ENCODE data around the gene NFIC. TPM values are rescaled to one million over a fixed set of nuclear protein-coding genes. Genes with fewer than 3 reads are reported as not detected.
A peak's percentile ranks its signal among the peaks of the same experiment; 100 is the strongest.

Gene NFIC
- polyA plus RNA-seq, 3 donors from 2014 or later = 2.8 to 13.3 TPM; not detected in 1

GRCh38 chr19:3474010-3474409 lies 107.6 kb downstream of the NFIC start:
- DNase-seq = no peak
- peaks cover 11 to 13% of the 10 kb centered on the region in 2 donors for H3K4me1 Mint-ChIP-seq
- H3K27ac Mint-ChIP-seq = no peak overlapping the region
- H3K36me3 Mint-ChIP-seq = no peaks in the 10 kb centered on the region
- H3K27me3 Mint-ChIP-seq (ENCODE audit: low read depth in 3 of 3) = peaks cover 0 to 10% (median 4%) of the 10 kb centered on the region in 3 donors
- no peak overlapping the region for H3K4me3 Mint-ChIP-seq
- no peaks in the 10 kb centered on the region for H3K9me3 Mint-ChIP-seq

- DNase-seq = no peak
- Mint-ChIP-seq H3K4me3 (no peak overlapping the region), H3K36me3 (no peaks in the 10 kb centered on the region), H3K9me3 (no peaks in the 10 kb centered on the region), H3K27me3 (ENCODE audit: low read depth in 3 of 3) (peaks cover 0 to 10% (median 2%) of the 10 kb centered on the region in 3 donors), H3K4me1 (peaks cover 16 to 18% of the 10 kb centered on the region in 2 donors), H3K27ac (no peak overlapping the region)
Measured at GRCh38 chr19:3474614-3475013, 108.2 kb downstream of the NFIC start.

GRCh38 chr19:3475449-3475848 lies 109.1 kb downstream of the NFIC start:
- Mint-ChIP-seq H3K27me3 (ENCODE audit: low read depth in 3 of 3) (peaks cover 0 to 8% (median 2%) of the 10 kb centered on the region in 3 donors), H3K4me3 (no peak overlapping the region), H3K4me1 (peaks cover 17 to 18% of the 10 kb centered on the region in 2 donors), H3K9me3 (no peaks in the 10 kb centered on the region), H3K27ac (no peak overlapping the region), H3K36me3 (no peaks in the 10 kb centered on the region)
- DNase-seq = no peak

DNA sequence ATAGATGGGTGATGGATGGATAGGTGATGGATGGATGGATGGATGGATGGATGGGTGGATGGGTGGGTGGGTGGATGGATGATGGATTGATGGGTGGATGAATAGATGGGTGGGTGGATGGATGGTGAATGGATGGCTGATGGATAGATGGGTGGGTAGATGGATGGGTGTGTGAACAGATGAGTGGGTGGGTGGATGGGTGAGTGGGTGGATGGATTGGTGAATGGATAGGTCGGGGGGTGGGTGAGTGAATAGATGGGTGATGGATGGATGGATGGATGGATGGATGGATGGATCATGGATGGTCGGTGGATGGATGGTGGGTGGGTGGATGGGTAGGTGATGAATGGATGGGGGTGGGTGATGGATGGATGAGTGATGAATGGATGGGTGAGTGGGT lies 110.4 kb downstream of the NFIC start:
- Mint-ChIP-seq H3K9me3 (no peaks in the 10 kb centered on the region), H3K36me3 (no peaks in the 10 kb centered on the region)

DNA sequence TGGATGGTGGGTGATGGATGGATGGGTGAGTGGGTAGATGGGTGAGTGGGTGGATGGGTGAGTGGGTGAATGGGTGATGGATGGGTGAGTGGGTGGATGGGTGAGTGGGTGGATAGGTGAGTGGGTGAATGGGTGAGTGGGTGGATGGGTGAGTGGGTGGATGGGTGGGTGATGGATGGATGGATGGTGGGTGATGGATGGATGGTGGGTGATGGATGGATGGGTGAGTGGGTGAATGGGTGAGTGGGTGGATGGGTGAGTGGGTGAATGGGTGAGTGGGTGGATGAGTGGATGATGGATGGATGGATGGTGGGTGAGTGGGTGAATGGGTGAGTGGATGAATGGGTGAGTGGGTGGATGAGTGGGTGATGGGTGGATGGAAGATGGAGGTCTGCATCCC lies 111.1 kb downstream of the NFIC start:
- no peak overlapping the region for H3K27ac Mint-ChIP-seq
- no peaks in the 10 kb centered on the region for H3K36me3 Mint-ChIP-seq
- peaks cover 17 to 18% of the 10 kb centered on the region in 2 donors for H3K4me1 Mint-ChIP-seq
- no peaks in the 10 kb centered on the region for H3K9me3 Mint-ChIP-seq
- DNase-seq = no peak
- H3K4me3 Mint-ChIP-seq = no peak overlapping the region
- H3K27me3 Mint-ChIP-seq (ENCODE audit: low read depth in 3 of 3) = peaks cover 0 to 5% (median 2%) of the 10 kb centered on the region in 3 donors

More for the DNA sequence above, 110.4 kb downstream of the NFIC start:
- H3K4me1 Mint-ChIP-seq = peaks cover 17 to 18% of the 10 kb centered on the region in 2 donors
- DNase-seq = no peak
- H3K4me3 Mint-ChIP-seq = no peak overlapping the region
- peaks cover 0 to 5% (median 2%) of the 10 kb centered on the region in 3 donors for H3K27me3 Mint-ChIP-seq (ENCODE audit: low read depth in 3 of 3)
- no peak overlapping the region for H3K27ac Mint-ChIP-seq

DNA sequence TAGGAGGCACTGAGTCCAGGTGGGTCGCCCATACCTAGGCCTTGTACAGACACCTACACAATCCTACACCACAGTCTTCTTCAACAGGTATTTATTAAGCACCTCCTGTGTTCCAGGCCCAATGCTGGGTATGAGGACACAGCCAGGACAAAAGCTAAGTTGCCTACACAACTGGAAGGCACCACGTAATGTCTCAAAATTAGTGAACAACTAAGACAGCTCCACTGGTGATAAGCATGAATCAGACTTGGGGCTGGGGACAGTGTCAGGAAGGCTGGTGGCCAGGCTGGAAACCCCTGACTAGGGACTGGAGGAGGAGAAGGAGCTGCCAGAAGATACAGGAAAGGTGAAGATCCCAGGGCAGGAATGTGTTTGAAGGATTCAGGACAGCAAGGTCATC lies 111.6 kb downstream of the NFIC start:
- DNase-seq = no peak
- no peaks in the 10 kb centered on the region for H3K36me3 Mint-ChIP-seq
- H3K9me3 Mint-ChIP-seq = no peaks in the 10 kb centered on the region
- peaks cover 0 to 5% (median 2%) of the 10 kb centered on the region in 3 donors for H3K27me3 Mint-ChIP-seq (ENCODE audit: low read depth in 3 of 3)
- H3K4me1 Mint-ChIP-seq = peaks cover 17 to 18% of the 10 kb centered on the region in 2 donors
- H3K4me3 Mint-ChIP-seq = peak overlapping the region; percentile 26 to 84 (median 62)
- H3K27ac Mint-ChIP-seq = peak overlapping the region in 3 of 6 donors; percentile 6 to 86 (median 77)

DNA sequence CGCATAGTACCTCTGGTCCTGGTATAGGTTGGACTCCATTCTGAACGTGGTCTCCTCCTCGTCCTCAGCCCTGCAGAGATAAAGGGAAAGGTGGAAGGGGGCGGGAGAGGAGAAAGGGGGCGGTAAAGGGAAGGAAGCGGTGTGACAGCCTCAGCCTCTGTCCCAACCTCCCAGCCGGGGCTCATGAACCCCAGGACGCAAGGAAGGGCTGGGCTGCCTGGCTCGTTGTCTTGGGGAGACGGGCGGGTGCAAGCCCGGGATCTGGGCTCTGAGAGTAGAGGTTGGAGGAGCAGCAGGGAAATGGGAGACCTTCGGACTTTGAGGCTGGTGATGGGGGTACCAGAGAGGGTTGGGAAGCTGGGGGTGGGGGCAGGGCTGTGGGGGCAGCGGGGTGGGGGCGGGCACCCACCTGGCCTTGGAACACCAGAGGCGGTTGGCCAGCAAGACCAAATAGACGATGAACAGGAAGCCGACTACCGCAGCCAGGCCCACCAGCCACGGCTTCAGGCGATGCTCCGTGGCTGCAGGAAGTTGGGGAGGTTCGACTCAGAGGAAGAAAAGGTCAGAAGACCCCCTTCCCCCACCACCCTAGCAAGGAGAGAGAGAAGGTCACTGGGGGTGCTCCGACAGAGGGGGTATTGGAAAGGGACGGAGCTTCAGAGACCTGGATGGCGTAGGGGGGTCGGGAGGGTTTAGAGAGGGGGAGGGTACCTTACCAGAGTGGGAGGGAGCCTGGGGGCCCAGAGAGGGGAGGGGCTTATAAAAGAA lies 112.2 kb downstream of the NFIC start:
- no peaks in the 10 kb centered on the region for H3K36me3 Mint-ChIP-seq
- H3K4me1 Mint-ChIP-seq = peaks cover 17 to 18% of the 10 kb centered on the region in 2 donors
- peak overlapping the region in 5 of 6 donors; percentile 23 to 86 (median 62) for H3K27ac Mint-ChIP-seq
- H3K27me3 Mint-ChIP-seq (ENCODE audit: low read depth in 3 of 3) = peaks cover 0 to 6% (median 2%) of the 10 kb centered on the region in 3 donors
- H3K9me3 Mint-ChIP-seq = no peaks in the 10 kb centered on the region
- peak; percentile 28 to 33 (median 33) for DNase-seq
- H3K4me3 Mint-ChIP-seq = peak overlapping the region; percentile 79 to 88 (median 82)

- H3K36me3 Mint-ChIP-seq = no peaks in the 10 kb centered on the region
- H3K4me1 Mint-ChIP-seq = peaks cover 17 to 18% of the 10 kb centered on the region in 2 donors
- DNase-seq = peak; percentile 61 to 62 (median 62)
- H3K4me3 Mint-ChIP-seq = peak overlapping the region; percentile 77 to 88 (median 82)
- peaks cover 0 to 6% (median 2%) of the 10 kb centered on the region in 3 donors for H3K27me3 Mint-ChIP-seq (ENCODE audit: low read depth in 3 of 3)
- H3K9me3 Mint-ChIP-seq = no peaks in the 10 kb centered on the region
- peak overlapping the region in 3 of 6 donors; percentile 12 to 85 (median 23) for H3K27ac Mint-ChIP-seq
Measured at GRCh38 chr19:3479177-3479833, 112.9 kb downstream of the NFIC start.

GRCh38 chr19:3479834-3480215 lies 113.4 kb downstream of the NFIC start:
- peak; percentile 38 to 52 (median 47) for DNase-seq
- peak overlapping the region in 1 of 5 donors; percentile 8 for H3K4me3 Mint-ChIP-seq
- H3K4me1 Mint-ChIP-seq = peaks cover 17 to 18% of the 10 kb centered on the region in 2 donors
- H3K27ac Mint-ChIP-seq = no peak overlapping the region
- peaks cover 0 to 6% (median 2%) of the 10 kb centered on the region in 3 donors for H3K27me3 Mint-ChIP-seq (ENCODE audit: low read depth in 3 of 3)
- H3K9me3 Mint-ChIP-seq = no peaks in the 10 kb centered on the region
- H3K36me3 Mint-ChIP-seq = no peaks in the 10 kb centered on the region

DNA sequence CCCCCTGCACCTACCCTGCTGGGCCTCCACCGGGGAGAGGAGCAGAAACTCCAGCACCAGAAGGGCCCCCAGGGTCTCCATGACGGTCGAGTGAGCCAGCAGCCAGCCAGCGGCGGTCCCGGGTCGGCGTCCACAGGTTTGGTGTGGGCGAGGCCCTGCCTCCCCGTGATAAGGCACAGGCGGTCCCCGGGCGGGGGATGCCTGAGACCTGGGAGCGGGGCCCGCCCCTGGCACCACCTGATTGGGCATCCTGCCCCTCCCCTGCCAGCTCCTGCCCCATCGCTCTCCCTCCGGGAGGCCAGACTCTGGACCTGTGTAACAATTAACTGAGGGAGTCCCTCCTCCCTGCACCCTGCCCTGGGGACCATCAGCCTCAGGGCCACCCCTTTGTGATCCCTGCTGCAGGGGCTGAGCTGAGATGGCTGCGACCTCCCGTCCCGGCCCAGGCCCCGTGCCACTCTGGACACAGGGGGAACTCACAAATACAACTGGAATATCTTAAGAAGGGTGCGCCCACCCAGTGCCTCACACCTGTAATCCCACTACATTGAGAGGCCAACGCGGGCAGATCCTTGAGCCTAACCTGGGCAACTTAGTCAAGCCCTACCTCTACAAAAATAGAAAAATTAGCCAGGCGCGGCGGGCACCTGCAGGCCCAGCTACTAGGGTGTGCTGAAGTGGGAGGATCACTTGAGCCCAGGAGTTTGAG lies 114.2 kb downstream of the NFIC start, which contains the start of gene SMIM24:
SMIM24 (minus strand) TSS at position 143 of the 709 bp plus-strand sequence; CDS start at position 81, 62 bp downstream.
- Mint-ChIP-seq H3K36me3 (no peaks in the 10 kb centered on the region), H3K9me3 (no peaks in the 10 kb centered on the region), H3K4me1 (peaks cover 17 to 18% of the 10 kb centered on the region in 2 donors), H3K4me3 (peak within 1 kb of the TSS in 3 of 5 donors; percentile 81 to 88 (median 82)), H3K27ac (peak within 1 kb of the TSS in 1 of 6 donors; percentile 12), H3K27me3 (ENCODE audit: low read depth in 3 of 3) (peaks cover 0 to 8% (median 4%) of the 10 kb centered on the region in 3 donors)
- no peak for DNase-seq

DNA sequence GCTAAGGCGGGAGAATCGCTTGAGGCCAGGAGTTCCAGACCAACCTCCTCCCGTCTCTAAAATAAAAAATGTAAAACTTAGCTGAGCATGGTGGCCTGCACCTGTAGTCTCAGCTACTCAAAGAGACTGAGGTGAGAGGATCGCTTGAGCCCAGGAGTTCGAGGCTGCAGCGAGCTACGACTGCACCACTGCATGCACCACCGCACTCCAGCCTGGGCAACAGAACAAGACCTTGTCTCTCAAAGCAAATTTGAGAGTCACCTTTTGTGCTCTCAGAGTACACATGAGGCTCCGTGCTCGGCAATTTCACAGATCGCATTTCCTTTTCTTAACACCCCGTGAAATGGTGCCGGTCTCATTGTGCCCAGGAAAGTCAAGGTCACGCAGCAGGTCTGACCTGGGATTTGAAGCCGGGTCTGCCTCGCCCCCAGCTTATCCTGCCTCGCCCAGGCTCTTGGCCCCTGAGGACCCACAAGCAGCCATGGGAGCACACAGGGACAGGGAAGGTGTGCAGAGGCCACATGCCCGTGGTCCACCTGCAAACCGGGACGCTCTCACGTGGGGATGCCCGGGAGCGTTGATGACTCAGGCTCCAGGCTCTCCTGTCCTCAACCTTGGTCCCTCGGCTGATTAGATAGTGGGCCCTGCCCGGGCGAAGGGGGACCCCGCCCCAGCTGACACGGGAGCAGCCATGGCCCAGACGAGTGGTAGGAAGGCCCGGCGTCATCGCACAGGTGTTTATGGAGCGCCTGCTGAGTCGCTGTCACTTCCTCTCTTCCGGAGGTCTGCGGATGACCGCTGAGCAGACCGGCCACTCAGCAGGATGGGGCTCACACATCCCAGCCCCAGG lies 115.1 kb downstream of the NFIC start:
- Mint-ChIP-seq H3K36me3 (no peaks in the 10 kb centered on the region), H3K9me3 (no peaks in the 10 kb centered on the region), H3K27ac (no peak overlapping the region), H3K4me3 (no peak overlapping the region), H3K4me1 (peaks cover 17 to 18% of the 10 kb centered on the region in 2 donors), H3K27me3 (ENCODE audit: low read depth in 3 of 3) (peaks cover 0 to 9% (median 4%) of the 10 kb centered on the region in 3 donors)
- no peak for DNase-seq

DNA sequence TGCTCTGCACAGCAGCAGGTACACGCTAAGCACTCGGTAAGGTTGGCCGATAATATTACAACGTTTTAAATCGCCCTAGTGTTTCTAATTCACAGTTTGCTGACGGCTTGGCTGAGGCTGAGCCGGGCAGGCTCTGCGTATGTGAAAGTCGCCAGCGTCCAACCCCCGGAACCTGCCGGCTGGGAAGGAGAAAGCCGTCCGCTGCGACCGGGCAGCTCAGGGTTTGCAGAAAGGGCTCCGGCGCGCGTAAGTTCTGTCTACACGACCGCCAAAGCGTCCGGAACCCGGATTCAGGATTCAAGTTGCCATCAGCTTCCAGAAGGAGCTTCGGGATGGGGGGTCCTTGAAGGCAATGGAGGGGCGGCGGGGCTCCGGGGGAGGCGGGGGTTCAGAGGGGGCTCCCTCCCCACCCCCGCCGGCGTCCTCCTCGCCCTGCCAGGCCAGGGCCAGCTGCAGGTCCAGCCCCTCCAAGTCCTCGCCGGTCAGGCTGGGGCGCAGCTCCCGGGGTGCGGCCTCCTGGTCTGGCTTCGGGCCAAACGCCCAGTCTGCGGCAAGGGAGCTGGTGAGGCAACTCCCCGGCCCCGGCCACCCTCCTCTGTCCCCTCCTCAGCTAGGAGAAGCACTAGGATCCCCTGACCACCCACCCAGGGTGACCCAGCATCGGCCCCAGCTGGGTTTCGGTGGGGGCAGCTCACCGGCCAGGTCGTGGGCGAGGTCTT lies 116.3 kb downstream of the NFIC start:
- no peak overlapping the region for H3K27ac Mint-ChIP-seq
- no peaks in the 10 kb centered on the region for H3K36me3 Mint-ChIP-seq
- no peak for DNase-seq
- no peaks in the 10 kb centered on the region for H3K9me3 Mint-ChIP-seq
- peaks cover 17 to 18% of the 10 kb centered on the region in 2 donors for H3K4me1 Mint-ChIP-seq
- peaks cover 2 to 8% (median 4%) of the 10 kb centered on the region in 3 donors for H3K27me3 Mint-ChIP-seq (ENCODE audit: low read depth in 3 of 3)
- no peak overlapping the region for H3K4me3 Mint-ChIP-seq

Measured in immature natural killer cell (primary cell).